Measurements from ENCODE around the gene SLC25A22. TPM values are rescaled to one million over a fixed set of nuclear protein-coding genes. Genes with fewer than 3 reads are reported as not detected.

The SLC25A22 gene
- total and polyA plus RNA-seq, 7 donors = 3.8 to 26.4 (median 7.2) TPM

DNA sequence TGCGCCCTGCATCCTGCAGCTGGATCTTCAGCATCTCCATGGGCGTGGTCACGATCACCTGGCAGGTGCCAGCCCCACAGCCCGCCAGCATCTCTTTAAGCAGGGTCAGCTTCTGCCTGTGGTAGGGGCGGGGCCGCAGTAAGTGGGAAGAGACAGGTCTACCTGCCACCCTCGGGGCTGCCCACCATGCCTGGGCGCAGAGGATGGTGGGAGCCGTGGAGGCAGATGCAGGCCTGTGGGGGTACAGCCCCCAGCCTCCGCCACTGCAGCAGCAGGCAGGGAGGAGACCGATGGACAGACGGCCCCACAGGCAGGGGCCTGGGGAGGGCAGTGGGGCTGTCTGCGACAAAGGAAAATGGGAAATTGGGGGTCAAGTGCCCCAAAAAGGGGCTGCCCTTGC lies 5.2 kb downstream of the SLC25A22 start:
- WGBS, 2 donors = 80 to 91% methylated on average over 13 of the region's 13 CpGs

DNA sequence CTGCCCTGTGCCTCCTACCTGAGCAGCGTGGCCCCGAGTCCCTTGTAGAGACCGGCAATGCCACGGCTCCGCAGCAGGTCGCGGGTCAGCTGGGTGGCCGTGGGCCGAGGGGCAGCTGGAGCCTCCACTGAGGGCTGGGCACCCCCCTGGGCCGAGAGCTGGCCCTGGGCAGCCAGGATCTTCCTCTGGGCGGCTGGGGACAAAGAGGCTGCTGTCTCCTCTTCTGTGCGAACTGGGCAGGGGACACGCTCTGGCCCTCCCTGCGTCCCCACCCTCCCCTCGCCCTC lies 5.6 kb downstream of the SLC25A22 start:
- H3K4me1 ChIP-seq = peaks cover 0 to 34% (median 29%) of the 10 kb centered on the region in 4 donors
- no peak overlapping the region for H3K4me3 ChIP-seq
- H3K27ac ChIP-seq = no peak overlapping the region
- no peak for DNase-seq
- peaks cover 0 to 12% (median 0%) of the 10 kb centered on the region in 4 donors for H3K36me3 ChIP-seq
- intact Hi-C loops (cut with DNase I) = no loop called here
- no peaks in the 10 kb centered on the region for H3K9me3 ChIP-seq
- 92 to 94% methylated on average over 15 of the region's 15 CpGs for WGBS, 2 donors
- peaks cover 18 to 40% (median 22%) of the 10 kb centered on the region in 3 donors for H3K27me3 ChIP-seq
- TF ChIP-seq, protein P1, sequence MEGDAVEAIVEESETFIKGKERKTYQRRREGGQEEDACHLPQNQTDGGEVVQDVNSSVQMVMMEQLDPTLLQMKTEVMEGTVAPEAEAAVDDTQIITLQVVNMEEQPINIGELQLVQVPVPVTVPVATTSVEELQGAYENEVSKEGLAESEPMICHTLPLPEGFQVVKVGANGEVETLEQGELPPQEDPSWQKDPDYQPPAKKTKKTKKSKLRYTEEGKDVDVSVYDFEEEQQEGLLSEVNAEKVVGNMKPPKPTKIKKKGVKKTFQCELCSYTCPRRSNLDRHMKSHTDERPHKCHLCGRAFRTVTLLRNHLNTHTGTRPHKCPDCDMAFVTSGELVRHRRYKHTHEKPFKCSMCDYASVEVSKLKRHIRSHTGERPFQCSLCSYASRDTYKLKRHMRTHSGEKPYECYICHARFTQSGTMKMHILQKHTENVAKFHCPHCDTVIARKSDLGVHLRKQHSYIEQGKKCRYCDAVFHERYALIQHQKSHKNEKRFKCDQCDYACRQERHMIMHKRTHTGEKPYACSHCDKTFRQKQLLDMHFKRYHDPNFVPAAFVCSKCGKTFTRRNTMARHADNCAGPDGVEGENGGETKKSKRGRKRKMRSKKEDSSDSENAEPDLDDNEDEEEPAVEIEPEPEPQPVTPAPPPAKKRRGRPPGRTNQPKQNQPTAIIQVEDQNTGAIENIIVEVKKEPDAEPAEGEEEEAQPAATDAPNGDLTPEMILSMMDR (IDR thresholded peaks at IDR 0.05) = no peak
- no peak for TF ChIP-seq POLR2AphosphoS5 (IDR thresholded peaks at IDR 0.05)
- TF ChIP-seq POLR2A (IDR thresholded peaks at IDR 0.05) = no peak
- no peak for TF ChIP-seq EP300 (IDR thresholded peaks at IDR 0.05)

More for the DNA sequence above, 5.2 kb downstream of the SLC25A22 start:
- intact Hi-C loops (cut with DNase I) = no loop called here
- TF ChIP-seq POLR2A (IDR thresholded peaks at IDR 0.05) = no peak
- no peak for TF ChIP-seq POLR2AphosphoS5 (IDR thresholded peaks at IDR 0.05)
- no peak for TF ChIP-seq EP300 (IDR thresholded peaks at IDR 0.05)
- H3K9me3 ChIP-seq = no peaks in the 10 kb centered on the region
- peaks cover 0 to 37% (median 30%) of the 10 kb centered on the region in 4 donors for H3K4me1 ChIP-seq
- H3K27me3 ChIP-seq = peaks cover 18 to 36% (median 22%) of the 10 kb centered on the region in 3 donors
- no peak for DNase-seq
- no peak overlapping the region for H3K27ac ChIP-seq
- peaks cover 0 to 12% (median 0%) of the 10 kb centered on the region in 4 donors for H3K36me3 ChIP-seq
- no peak overlapping the region for H3K4me3 ChIP-seq

DNA sequence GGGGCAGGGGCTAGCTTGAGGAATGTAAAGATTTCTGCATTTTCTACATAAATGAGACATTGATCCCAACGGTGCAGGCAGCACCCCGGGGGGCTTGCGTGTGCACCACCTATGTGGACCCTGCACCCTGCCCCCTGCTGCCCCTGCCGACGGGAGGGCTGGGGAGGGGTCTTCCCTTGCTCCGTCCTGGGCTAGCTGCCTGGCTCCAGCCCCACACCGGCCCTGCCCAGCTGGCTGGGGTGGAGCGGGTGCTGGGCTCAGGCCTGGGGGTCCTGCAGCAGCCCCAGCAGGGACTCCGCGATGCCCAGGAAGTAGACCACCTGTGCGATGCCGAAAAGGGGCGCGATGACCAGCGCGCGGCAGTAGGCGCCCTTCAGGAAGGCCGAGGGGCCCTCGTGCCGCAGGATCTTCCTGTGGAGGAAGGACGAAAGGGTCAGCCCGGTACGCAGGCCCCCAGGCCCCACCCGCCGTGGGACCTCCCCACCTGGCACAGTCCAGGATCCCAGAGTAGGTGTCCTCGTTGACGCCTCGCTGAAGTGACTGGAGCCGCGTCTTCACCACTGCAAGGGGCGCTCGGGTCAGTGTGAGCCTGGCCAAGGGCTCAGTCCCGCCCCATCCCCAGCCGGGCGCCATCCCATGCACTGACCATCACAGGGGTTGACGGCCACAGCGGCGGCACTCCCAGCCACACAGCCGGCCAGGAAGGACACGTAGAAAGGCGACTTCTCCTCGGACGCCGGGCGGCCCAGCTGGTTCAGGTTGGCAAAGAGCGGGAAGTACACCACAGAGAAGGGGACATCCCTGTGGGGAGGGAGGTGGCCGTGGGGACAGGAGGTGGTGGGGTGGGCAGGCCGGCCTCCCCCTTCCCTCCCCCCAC lies 6.2 kb downstream of the SLC25A22 start:
- intact Hi-C loops (cut with DNase I) = no loop called here

DNA sequence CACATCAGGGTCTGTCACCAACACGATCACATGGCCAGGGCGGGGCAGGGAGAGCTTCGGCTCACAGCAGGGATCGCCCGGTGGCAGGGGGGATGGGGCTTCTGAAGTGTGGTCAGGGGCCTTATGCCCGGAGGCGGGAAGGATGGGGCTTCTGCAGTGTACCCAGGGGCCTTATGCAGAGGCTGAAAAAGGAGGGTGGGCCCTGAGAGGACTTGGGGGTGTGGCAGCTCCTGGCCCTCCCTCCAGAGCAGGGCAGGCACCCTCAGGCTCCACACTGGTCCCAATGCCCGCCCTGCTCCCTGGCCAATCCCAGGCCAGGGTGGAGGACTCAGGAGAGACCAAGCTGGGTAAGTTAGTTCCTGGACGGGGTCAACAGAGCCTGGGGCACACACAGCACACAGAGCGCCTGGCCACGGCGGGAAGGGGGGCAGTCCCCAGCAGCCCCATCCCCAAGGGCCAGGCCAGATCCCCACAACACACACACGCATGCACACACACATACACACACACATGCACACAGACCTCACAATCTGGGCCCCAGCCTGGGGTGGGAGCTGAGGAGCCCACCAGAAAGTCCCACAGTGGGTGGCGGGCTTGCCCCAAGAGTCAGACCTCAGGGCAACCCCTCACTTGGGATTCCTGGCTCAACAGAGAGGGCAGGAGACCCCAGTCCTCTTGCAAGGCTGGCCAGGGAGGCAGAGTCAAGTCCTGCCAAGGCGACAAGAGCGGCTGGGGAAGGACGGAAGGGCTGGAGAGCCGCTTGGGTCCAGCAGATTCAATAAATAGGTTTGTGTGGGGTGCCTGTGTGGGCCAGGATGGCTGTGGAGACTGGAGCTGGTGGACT lies 7.1 kb downstream of the SLC25A22 start:
- TF ChIP-seq, protein P1 (IDR thresholded peaks at IDR 0.05) = no peak
- no peak for TF ChIP-seq EP300 (IDR thresholded peaks at IDR 0.05)
- TF ChIP-seq POLR2A (IDR thresholded peaks at IDR 0.05) = no peak
- no peak for TF ChIP-seq POLR2AphosphoS5 (IDR thresholded peaks at IDR 0.05)
- H3K27me3 ChIP-seq = peaks cover 18 to 46% (median 22%) of the 10 kb centered on the region in 3 donors
- H3K27ac ChIP-seq = no peak overlapping the region
- WGBS, 2 donors = 68 to 76% methylated on average over 18 of the region's 18 CpGs
- H3K4me3 ChIP-seq = no peak overlapping the region
- no peak for DNase-seq
- no peaks in the 10 kb centered on the region for H3K9me3 ChIP-seq
- H3K36me3 ChIP-seq = peaks cover 0 to 12% (median 2%) of the 10 kb centered on the region in 4 donors
- intact Hi-C loops (cut with DNase I) = no loop called here
- H3K4me1 ChIP-seq = peaks cover 0 to 22% (median 19%) of the 10 kb centered on the region in 4 donors

More for the DNA sequence above, 6.2 kb downstream of the SLC25A22 start:
- H3K4me3 ChIP-seq = no peak overlapping the region
- H3K27ac ChIP-seq = no peak overlapping the region
- 94 to 95% methylated on average over 49 of the region's 49 CpGs for WGBS, 2 donors
- H3K36me3 ChIP-seq = peaks cover 0 to 12% (median 2%) of the 10 kb centered on the region in 4 donors
- peaks cover 18 to 46% (median 22%) of the 10 kb centered on the region in 3 donors for H3K27me3 ChIP-seq
- DNase-seq = no peak
- H3K4me1 ChIP-seq = peaks cover 0 to 31% (median 25%) of the 10 kb centered on the region in 4 donors
- H3K9me3 ChIP-seq = no peaks in the 10 kb centered on the region
- no peak for TF ChIP-seq EP300 (IDR thresholded peaks at IDR 0.05)
- TF ChIP-seq, protein P1 (IDR thresholded peaks at IDR 0.05) = no peak
- TF ChIP-seq POLR2A (IDR thresholded peaks at IDR 0.05) = no peak
- TF ChIP-seq POLR2AphosphoS5 (IDR thresholded peaks at IDR 0.05) = no peak

DNA sequence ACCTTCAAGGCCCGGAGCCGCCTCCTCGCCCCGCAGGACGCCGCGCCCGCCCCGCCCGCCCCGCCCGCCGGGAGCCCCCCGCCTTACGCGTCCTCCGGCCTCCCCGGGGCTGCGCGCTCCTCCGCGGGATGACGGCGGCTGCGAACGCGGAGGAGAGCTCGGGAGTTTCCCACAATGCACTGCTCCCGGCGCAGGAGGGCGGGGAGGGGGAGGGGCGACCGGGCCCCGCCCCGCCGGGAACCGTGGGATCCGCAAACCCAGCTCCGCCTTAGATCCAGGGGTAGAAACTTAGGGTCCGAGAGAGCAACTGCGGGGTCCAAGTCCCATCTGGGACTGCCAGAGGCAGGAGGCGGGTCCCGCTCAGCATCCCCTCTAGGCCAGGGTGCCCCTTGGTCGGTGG lies 8.1 kb downstream of the SLC25A22 start, which contains the start of gene CEND1:
CEND1 (minus strand) TSS at position 148 of the 400 bp plus-strand sequence. CDS start 1,514 bp downstream, outside the sequence.
- H3K27me3 ChIP-seq = peaks cover 18 to 46% (median 22%) of the 10 kb centered on the region in 3 donors
- H3K9me3 ChIP-seq = no peaks in the 10 kb centered on the region
- H3K4me1 ChIP-seq = peaks cover 0 to 12% (median 9%) of the 10 kb centered on the region in 4 donors
- no peak for DNase-seq
- no peak within 1 kb of the TSS for H3K27ac ChIP-seq
- peaks cover 0 to 12% (median 2%) of the 10 kb centered on the region in 4 donors for H3K36me3 ChIP-seq
- intact Hi-C loops (cut with DNase I) = no loop called here
- WGBS, 2 donors = 5 to 6% methylated on average over 44 of the region's 44 CpGs
- no peak for TF ChIP-seq EP300 (IDR thresholded peaks at IDR 0.05)
- no peak for TF ChIP-seq POLR2AphosphoS5 (IDR thresholded peaks at IDR 0.05)
- TF ChIP-seq, protein P1 (IDR thresholded peaks at IDR 0.05) = no peak
- no peak for TF ChIP-seq POLR2A (IDR thresholded peaks at IDR 0.05)
- no peak within 1 kb of the TSS for H3K4me3 ChIP-seq
